SKM-1 (cell line): ENCODE results near the gene NXN.
"Not testable (repeated sequence)": the region's sequence is repeated elsewhere in the genome, so short reads cannot be mapped to it uniquely, and the experiment has no call there.

Experiments used
- DNase-seq: peaks from one replicate; lab custom pipeline; 2025; ENCODE audit not compliant: unreplicated experiment; lab: John Stamatoyannopoulos, UW

The NXN gene

GRCh38 chr17:956905-957304 lies 22.7 kb downstream of the NXN start:
- no peak for DNase-seq

DNA sequence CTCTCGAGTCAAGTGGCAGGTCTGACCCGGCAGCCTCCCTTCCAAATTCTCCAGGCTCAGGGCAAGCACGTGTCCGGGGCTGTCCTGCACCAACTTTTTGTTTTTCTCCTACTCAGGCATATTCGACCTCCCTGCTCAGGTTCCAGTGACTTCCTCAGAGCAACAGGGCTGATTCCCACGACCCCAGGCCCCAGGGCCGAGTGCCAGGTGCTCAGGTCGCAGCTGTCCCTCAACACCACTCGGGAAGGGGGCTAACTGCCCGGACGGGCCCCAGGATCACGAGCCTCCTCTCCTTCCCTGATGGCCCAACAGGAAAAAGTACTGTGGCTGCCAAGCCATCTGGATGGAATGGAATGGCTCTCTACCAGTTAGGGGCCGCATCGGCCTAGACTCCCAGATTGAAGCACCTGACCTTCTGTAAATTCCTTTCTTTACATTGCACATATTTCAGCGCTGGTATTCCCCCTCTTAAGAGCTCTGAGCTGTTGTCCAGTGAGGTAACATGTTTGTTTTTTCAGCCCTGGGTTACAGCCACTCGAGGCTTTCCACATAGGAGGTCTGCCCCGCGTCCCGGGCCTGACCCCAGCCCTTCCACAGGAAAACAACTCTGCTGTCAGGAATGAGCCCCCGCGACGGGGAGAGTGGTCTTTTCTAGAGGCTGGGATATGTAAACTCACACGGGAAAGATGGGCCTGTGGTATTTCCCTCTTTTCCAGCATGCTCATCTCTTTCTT lies 25.0 kb downstream of the NXN start:
- no peak for DNase-seq

GRCh38 chr17:953767-954166 lies 25.8 kb downstream of the NXN start:
- no peak for DNase-seq

DNA sequence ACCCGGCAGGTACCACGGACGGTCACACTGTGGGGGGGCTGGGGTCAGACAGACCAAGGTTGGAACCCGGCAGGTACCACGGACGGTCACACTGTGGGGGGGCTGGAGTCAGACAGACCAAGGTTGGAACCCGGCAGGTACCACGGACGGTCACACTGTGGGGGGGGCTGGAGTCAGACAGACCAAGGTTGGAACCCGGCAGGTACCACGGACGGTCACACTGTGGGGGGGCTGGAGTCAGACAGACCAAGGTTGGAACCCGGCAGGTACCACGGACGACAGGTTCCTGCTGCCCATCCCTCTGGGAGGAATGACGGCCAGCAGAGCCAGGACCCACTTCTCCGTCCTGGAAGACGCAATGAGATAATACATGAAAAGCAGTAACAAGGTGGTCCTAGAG lies 27.0 kb downstream of the NXN start:
- DNase-seq: not testable (repeated sequence)

- no peak for DNase-seq
Measured at GRCh38 chr17:951325-952132, 28.0 kb downstream of the NXN start.

DNA sequence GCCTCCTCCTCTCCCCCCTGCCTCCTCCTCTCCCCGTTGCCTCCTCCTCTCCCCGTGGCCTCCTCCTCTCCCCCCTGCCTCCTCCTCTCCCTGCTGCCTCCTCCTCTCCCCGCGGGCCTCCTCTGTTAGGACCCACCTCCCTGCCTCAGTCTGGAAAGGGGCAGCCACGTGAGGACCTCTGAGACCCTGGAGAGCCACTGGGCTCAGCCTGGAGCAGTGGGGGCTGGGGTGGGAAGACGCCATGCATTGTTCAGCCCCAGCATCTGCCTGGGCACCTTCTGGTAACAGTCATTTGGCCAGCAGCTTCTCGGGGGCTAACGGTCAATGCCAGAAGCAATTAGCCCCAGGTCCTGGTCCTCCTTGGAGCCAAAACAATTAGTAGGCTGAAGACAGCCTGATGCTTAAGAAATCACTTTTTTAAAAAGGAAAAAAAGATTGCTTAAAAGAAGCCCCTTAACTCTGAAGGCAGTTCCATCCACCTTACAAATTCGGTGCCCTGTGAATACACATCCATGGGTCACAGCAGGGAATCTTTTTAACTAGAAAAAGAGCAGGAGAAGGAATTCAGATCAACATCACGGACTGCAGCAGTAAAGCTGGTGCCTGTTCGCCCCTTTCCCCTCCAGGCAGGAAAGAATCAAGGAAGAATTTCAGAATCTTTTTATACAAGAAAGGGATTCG lies 29.8 kb downstream of the NXN start:
- no peak for DNase-seq

DNA sequence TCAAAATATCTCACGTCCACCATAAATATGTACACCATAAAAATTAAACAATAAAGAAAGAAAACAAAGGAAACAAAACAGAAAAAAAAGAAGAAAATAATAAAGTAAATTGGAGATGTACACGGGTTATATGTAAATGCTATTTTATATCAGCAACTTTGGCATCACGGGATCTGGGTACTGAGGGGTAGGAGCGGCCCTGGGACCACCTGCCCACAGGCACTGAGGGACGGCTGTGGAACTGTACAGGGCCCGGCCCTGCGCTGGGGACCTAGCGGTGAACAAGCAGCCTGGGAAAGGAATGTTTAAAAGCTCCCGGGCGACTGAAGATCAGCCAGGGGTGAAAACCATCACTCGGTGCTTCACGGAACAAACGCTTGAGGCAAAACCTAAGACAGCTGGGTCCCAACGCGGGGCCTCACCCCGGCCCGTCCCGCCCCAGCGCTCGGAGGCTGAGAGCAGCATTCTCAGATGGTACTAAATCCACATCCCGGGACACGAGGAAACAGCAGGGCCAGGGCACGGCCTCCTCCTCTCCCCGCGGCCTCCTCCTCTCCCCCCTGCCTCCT lies 31.2 kb downstream of the NXN start:
- no peak for DNase-seq

DNA sequence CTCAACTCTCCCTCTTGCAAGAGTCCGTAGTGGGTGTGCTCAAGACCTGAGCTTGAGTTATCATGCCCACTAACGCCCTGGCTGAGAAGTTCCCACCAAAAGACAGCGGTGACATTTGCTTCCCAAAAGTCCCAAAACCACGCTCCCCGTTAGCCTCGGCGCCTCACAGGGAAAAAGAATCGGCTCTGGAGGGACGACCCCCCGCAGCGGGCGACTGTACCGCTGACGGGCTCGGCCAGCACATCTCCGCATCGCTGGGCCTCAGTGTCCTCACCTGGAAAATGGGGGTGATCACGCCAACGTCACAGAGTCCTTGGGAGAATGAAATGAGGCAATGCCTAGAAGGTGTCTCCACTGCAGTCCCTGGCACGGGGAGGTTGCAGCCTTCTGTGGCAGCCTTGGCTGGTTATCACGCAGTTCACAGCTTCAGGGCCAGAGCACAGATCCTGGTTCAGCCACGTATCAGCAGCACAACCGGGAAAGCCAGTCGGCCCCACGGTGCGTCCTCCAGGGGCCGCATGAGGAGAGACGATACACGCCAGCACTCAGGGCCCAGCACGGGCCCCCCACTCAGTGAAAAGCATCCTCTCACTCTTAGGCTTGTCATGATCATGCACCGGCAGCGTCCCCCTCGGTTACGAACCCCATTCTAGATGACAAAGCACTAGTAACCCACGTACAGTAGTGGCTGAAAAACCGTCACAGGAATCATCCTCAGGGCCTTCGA lies 32.9 kb downstream of the NXN start:
- DNase-seq: no peak

GRCh38 chr17:945672-946071 lies 33.9 kb downstream of the NXN start:
- DNase-seq: no peak

GRCh38 chr17:944266-944826 lies 35.2 kb downstream of the NXN start:
- DNase-seq: no peak

DNA sequence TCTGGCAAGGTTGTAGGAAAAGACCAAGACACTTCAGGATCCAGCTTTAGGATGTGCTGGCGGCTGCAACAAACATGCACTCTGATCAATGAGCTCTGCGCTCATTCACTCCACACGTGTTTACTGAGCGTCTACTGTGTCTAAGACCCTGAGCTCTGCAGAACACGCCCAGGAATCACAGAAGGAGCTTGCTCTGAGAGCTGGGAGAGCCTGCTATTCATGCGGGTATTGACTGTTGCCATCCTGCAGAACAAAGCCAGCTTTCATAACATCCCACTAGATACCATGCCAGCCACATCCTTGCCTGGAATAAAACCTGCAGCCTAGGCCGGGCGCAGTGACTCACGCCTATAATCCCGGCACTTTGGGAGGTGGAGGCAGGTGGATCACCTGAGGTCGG lies 44.1 kb downstream of the NXN start:
- DNase-seq: no peak

DNA sequence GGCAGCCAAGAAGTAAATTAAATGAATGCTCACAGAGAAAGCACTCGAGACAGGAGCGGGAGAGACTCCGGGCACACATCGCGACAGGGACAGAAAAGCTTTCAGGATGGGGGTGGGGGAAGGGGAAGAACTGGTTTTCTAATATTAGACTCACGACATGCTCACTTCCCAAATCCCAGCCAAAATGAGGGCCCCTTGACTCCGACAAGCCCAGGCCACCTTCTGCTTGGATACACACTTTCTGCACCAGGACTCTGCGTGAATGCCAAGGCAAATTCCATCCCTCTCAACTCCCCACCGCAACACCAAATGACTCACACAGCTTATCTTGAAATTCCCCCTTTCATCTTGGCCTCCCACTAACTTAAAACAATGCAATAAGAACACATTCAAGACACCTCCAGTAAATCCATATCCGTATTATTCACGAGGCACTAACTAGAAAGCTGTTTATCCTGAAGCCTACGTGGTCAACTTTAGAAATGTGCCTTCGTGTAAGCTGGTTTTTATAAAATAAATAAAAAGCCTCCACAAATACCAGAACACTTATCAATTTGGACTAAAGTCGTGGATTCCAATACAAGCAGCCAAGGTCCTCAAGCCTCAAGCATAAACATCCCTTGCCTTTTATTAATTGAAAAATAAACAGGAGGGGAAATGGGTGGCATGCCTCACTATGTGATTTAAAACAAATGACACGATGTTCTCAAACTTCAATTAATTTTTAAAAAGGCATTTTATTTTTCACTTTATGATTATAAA lies 46.1 kb downstream of the NXN start:
- no peak for DNase-seq

DNA sequence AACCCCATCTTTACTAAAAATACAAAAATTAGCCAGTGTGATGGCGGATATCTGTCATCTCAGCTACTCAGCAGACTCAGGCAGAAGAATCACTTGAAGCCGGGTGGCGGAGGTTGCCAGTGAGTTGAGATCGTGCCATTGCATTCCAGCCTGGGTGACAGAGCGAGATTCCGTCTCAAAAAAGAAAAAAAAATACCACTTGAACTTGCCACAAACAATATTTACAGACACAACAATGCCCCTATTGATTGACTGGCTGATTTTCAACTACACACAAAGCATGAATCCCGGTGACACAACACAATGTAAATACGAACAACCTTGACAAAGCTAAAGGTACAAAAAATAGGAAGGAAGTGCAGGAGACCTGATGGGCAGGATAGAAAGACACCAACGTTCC lies 49.3 kb downstream of the NXN start:
- DNase-seq: no peak

GRCh38 chr17:929586-929985 lies 50.0 kb downstream of the NXN start:
- no peak for DNase-seq

- DNase-seq: no peak
Measured at GRCh38 chr17:927611-928461, 51.7 kb downstream of the NXN start.

GRCh38 chr17:925817-926216 lies 53.8 kb downstream of the NXN start:
- no peak for DNase-seq

DNA sequence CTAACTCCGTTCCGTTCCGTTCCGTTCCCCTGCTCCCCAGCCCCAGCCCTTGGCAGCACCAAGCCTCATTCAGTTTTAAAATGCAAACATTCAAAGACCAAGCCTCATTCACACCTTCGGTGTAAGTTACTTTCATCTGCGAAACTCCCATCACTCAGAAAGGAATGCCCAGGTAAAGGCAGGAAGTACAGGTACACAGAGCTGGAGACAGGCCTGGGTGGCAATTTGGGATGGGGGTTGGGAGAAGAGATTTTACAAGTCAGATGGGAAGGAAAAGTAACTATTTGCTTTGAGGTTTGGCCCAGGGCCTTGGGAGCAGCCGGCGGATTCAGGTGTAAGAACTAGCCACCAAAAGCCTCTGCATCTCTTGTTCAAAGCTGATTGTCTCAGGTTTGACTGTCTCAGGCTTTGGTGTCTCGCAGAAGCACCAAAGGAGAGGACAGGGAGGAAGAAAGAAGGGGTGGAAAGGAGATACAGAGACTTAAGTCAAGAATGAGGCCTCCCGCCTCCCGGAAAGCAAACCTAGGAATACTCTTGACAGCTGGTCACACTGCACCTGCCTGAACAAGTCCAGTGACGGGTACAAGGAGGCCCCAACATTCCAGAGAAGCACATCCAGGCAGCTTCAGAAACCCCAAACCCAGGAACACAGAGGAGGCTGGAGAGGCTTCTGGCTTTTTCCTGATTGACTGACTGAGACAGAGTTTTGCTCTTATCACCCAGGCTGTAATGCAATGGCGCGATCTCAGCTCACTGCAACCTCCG lies 54.7 kb downstream of the NXN start:
- no peak for DNase-seq

GRCh38 chr17:924306-924705 lies 55.3 kb downstream of the NXN start:
- DNase-seq: not testable (repeated sequence)
